Activated naive CD8-positive, alpha-beta T cell treated with anti-CD3 and anti-CD28 coated beads, Interleukin-2, amount 10 ng/mL, durations not matched to agents 7 days and 5 days (primary cell): Measurements from ENCODE around the gene TSHZ2. TPM values are rescaled to one million over a fixed set of nuclear protein-coding genes. Genes with fewer than 3 reads are reported as not detected.

Experiments used
- ATAC-seq: fragments of 150-1000 bp; cut with Tn5 transposase; one replicate; pipeline ENCODE4 v1.10.0; 2021; ENCODE audit warnings: low read depth, moderate library complexity
- POLR2A ChIA-PET: fragments of 350-600 bp; sonication (Branson Sonifier 250); formaldehyde crosslinking; loops from one replicate; lab custom pipeline; 2021; ENCODE audit warnings: antibody characterized with exemption; lab: Charles Lee
- DNase-seq: peaks from one replicate; pipeline ENCODE4 v3.0.0; 2021
- H3K27ac Mint-ChIP-seq: one replicate; pipeline ENCODE4 v1.8.0; 2022; ENCODE audit warnings: mild to moderate bottlenecking, mixed read lengths
- H3K27me3 Mint-ChIP-seq: one replicate; pipeline ENCODE4 v1.8.0; 2022; ENCODE audit warnings: mild to moderate bottlenecking, moderate library complexity, mixed read lengths
- H3K36me3 Mint-ChIP-seq: one replicate; pipeline ENCODE4 v1.8.0; 2021; ENCODE audit warnings: mild to moderate bottlenecking, mixed read lengths
- H3K4me1 Mint-ChIP-seq: one replicate; pipeline ENCODE4 v1.8.0; 2021; ENCODE audit warnings: mixed read lengths
- H3K4me3 Mint-ChIP-seq: one replicate; pipeline ENCODE4 v1.8.0; 2022; ENCODE audit warnings: mild to moderate bottlenecking, moderate library complexity, mixed read lengths
- H3K9me3 Mint-ChIP-seq: one replicate; pipeline ENCODE4 v1.8.0; 2021; ENCODE audit warnings: mixed read lengths
- total RNA-seq, 2 experiments: library from RNA; stranded (reverse); gene quantifications; one replicate each; pipeline ENCODE4 v1.2.3, GENCODE V29; 2021

The TSHZ2 gene
- total RNA-seq, 2 experiments from 2014 or later: 0.44 to 0.54 TPM

DNA sequence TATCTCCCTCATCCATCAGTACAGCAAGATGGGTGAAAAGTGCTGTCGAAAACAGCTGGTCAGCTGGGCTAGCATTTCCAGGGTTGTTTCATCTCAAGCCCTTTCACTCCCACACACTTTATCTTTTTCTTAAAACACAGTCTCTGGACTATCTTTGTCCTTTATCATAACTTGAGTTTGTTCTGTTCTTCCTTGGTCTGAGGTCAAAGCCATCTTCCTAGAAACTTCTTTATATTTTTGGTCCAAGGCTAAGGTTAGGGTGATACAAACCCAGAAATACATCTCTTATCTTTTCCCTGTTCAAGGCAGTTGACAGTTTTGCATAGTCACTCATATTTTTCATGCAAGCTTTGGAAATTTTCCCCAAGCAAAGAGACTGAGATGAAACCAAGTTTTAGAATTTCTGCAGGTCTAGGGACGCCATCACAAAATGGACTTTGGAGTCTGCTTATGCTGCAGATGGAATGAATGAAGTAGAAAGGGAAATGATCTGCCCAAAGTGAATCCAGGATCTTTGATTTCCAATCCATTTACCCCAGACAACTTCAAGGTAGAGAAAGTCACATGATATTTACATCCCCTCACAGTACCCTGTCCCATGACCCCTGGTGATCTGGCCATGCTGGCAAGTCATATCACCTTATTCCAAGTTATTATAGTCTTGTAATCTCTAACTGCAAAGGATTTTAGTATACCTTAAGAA, 324.4 kb downstream of the TSHZ2 start:
- ATAC-seq: no peak
- H3K27ac Mint-ChIP-seq: no peak overlapping the region
- H3K4me3 Mint-ChIP-seq: no peak overlapping the region
- no peaks in the 10 kb centered on the region for H3K36me3 Mint-ChIP-seq
- no peaks in the 10 kb centered on the region for H3K4me1 Mint-ChIP-seq
- POLR2A ChIA-PET: no interaction called here
- no peak for DNase-seq
- H3K27me3 Mint-ChIP-seq: peaks cover 11% of the 10 kb centered on the region
- peaks cover 2% of the 10 kb centered on the region for H3K9me3 Mint-ChIP-seq

GRCh38 chr20:53297154-53297529, 325.0 kb downstream of the TSHZ2 start:
- Mint-ChIP-seq H3K36me3 (no peaks in the 10 kb centered on the region), H3K4me3 (no peak overlapping the region), H3K9me3 (peaks cover 2% of the 10 kb centered on the region), H3K27ac (no peak overlapping the region), H3K27me3 (peaks cover 11% of the 10 kb centered on the region), H3K4me1 (no peaks in the 10 kb centered on the region)
- ATAC-seq (no peak), DNase-seq (no peak)
- POLR2A ChIA-PET: no interaction called here

- no peaks in the 10 kb centered on the region for H3K9me3 Mint-ChIP-seq
- POLR2A ChIA-PET: no interaction called here
- no peak overlapping the region for H3K27ac Mint-ChIP-seq
- no peaks in the 10 kb centered on the region for H3K4me1 Mint-ChIP-seq
- peaks cover 11% of the 10 kb centered on the region for H3K27me3 Mint-ChIP-seq
- DNase-seq: no peak
- no peak overlapping the region for H3K4me3 Mint-ChIP-seq
- no peak for ATAC-seq
- no peaks in the 10 kb centered on the region for H3K36me3 Mint-ChIP-seq
These were observed 326.1 kb downstream of the TSHZ2 start for GRCh38 chr20:53298260-53298659.

- Mint-ChIP-seq H3K9me3 (no peaks in the 10 kb centered on the region), H3K4me3 (no peak overlapping the region), H3K4me1 (no peaks in the 10 kb centered on the region), H3K27ac (no peak overlapping the region), H3K36me3 (no peaks in the 10 kb centered on the region), H3K27me3 (peaks cover 11% of the 10 kb centered on the region)
- DNase-seq: no peak
- ATAC-seq: no peak
- POLR2A ChIA-PET: interaction anchor here (1.2 kb wide), 1 partner anchor 17 kb away, joined by 3 read pairs; no protein-coding TSS in a partner anchor
These were observed 326.8 kb downstream of the TSHZ2 start for GRCh38 chr20:53298911-53299310.

GRCh38 chr20:53299831-53300230, 327.7 kb downstream of the TSHZ2 start:
- Mint-ChIP-seq H3K4me1 (no peaks in the 10 kb centered on the region), H3K9me3 (no peaks in the 10 kb centered on the region), H3K27ac (no peak overlapping the region), H3K4me3 (no peak overlapping the region), H3K36me3 (no peaks in the 10 kb centered on the region), H3K27me3 (peaks cover 7% of the 10 kb centered on the region)
- POLR2A ChIA-PET: interaction anchor here (1.2 kb wide), 1 partner anchor 16 kb away, joined by 3 read pairs; no protein-coding TSS in a partner anchor
- DNase-seq: no peak
- no peak for ATAC-seq

DNA sequence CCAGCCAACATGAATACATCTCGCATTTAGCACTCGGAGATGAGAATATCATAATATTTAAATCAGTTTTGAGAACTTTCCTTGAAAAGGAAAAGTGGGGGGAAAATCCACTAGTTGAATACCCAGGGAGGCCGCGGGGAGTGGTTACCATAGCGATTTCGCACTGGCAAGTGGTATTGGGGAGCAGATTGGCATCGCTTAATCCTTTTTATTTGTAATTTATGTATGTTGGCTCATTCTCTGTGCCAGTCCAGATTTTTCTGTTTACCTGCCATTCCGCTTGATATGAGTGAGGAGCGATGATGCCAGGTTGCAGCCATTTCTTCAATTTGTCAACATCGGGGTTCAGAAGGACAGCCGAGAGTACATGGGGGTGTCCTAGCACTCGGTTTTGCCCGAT, 329.7 kb downstream of the TSHZ2 start:
- H3K9me3 Mint-ChIP-seq: no peaks in the 10 kb centered on the region
- H3K4me3 Mint-ChIP-seq: no peak overlapping the region
- peaks cover 7% of the 10 kb centered on the region for H3K27me3 Mint-ChIP-seq
- POLR2A ChIA-PET: no interaction called here
- H3K36me3 Mint-ChIP-seq: no peaks in the 10 kb centered on the region
- ATAC-seq (no peak), DNase-seq (no peak)
- H3K27ac Mint-ChIP-seq: no peak overlapping the region
- H3K4me1 Mint-ChIP-seq: no peaks in the 10 kb centered on the region

GRCh38 chr20:53302695-53303412, 330.7 kb downstream of the TSHZ2 start:
- POLR2A ChIA-PET: no interaction called here
- ATAC-seq (no peak), DNase-seq (no peak)
- no peak overlapping the region for H3K27ac Mint-ChIP-seq
- no peaks in the 10 kb centered on the region for H3K4me1 Mint-ChIP-seq
- H3K4me3 Mint-ChIP-seq: no peak overlapping the region
- H3K27me3 Mint-ChIP-seq: peaks cover 13% of the 10 kb centered on the region
- no peaks in the 10 kb centered on the region for H3K9me3 Mint-ChIP-seq
- no peaks in the 10 kb centered on the region for H3K36me3 Mint-ChIP-seq

DNA sequence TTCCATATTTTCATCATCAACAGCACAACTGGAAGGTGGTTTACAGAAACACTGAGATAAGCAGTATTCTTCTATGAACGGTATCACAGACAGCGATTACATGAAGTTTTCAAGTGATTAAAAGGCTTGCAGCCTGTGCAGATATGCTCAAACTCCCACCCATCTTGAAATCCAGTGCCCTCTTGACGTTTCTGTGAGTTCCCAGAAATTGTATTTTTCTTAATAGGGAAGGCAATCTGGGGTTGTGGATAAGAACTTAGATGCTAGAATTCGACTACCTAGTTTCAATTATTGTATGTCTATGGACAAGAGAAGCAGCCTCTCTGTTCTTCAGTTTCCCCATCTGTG, 331.2 kb downstream of the TSHZ2 start:
- POLR2A ChIA-PET: no interaction called here
- no peaks in the 10 kb centered on the region for H3K36me3 Mint-ChIP-seq
- H3K4me1 Mint-ChIP-seq: no peaks in the 10 kb centered on the region
- no peak overlapping the region for H3K4me3 Mint-ChIP-seq
- H3K27me3 Mint-ChIP-seq: peaks cover 13% of the 10 kb centered on the region
- DNase-seq (no peak), ATAC-seq (no peak)
- H3K9me3 Mint-ChIP-seq: no peaks in the 10 kb centered on the region
- H3K27ac Mint-ChIP-seq: no peak overlapping the region

DNA sequence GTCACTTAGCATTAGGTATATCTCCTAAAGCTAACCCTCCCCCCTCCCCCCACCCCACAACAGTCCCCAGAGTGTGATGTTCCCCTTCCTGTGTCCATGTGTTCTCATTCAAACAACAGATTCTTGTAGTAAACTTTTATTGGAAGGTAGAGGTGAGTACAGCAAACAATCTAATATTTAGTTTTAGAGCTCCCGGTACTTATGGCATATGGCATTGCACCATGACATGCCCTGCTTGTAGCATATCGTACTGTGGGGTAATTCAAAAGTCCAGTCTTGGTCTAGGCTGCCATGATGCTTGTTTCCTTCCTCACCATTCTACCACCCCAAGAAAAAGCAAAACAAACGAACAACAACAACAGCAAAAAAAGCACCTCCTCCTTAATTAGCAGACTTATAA, 332.0 kb downstream of the TSHZ2 start:
- Mint-ChIP-seq H3K4me3 (no peak overlapping the region), H3K4me1 (no peaks in the 10 kb centered on the region), H3K36me3 (no peaks in the 10 kb centered on the region), H3K9me3 (no peaks in the 10 kb centered on the region), H3K27ac (no peak overlapping the region), H3K27me3 (peaks cover 13% of the 10 kb centered on the region)
- ATAC-seq (no peak), DNase-seq (no peak)
- POLR2A ChIA-PET: no interaction called here

DNA sequence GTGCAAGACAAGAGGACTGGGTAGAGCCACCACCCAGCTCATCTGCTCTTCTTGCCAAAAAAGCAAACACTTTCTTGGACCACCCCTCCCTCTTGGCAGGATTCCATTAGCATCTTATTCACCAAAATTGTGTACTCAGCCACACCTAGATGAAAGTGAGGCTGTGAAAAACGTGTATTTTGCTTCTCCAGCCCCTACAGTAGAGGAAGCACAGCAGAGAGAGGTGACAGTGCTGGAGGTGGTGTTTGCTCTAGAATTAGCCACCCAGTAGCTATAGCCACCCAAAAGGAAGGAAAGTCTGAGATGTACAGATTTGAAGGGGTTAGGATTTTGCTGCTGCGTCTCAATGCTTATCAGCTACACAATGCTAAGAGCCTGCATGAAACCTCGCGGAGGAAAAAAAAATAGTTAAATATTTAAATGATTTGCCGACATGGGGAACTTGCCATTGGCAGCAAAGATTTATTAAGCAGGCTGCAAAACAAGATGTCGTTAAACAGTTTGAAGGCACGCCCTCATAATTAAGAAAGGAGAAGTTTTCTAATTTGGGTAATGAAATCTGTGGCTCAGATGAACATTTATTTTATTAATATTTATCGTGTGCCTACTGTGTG, 334.1 kb downstream of the TSHZ2 start:
- no peak for DNase-seq
- Mint-ChIP-seq H3K4me1 (no peaks in the 10 kb centered on the region), H3K27ac (no peak overlapping the region), H3K4me3 (no peak overlapping the region), H3K9me3 (no peaks in the 10 kb centered on the region), H3K36me3 (no peaks in the 10 kb centered on the region), H3K27me3 (peaks cover 6% of the 10 kb centered on the region)
- ATAC-seq: no peak
- POLR2A ChIA-PET: no interaction called here

GRCh38 chr20:53307964-53308597, 335.9 kb downstream of the TSHZ2 start:
- no peaks in the 10 kb centered on the region for H3K9me3 Mint-ChIP-seq
- H3K4me3 Mint-ChIP-seq: no peak overlapping the region
- peaks cover 6% of the 10 kb centered on the region for H3K27me3 Mint-ChIP-seq
- no peak for ATAC-seq
- no peaks in the 10 kb centered on the region for H3K36me3 Mint-ChIP-seq
- POLR2A ChIA-PET: no interaction called here
- H3K4me1 Mint-ChIP-seq: no peaks in the 10 kb centered on the region
- no peak for DNase-seq
- H3K27ac Mint-ChIP-seq: no peak overlapping the region

GRCh38 chr20:53309515-53309914, 337.4 kb downstream of the TSHZ2 start:
- no peaks in the 10 kb centered on the region for H3K9me3 Mint-ChIP-seq
- POLR2A ChIA-PET: no interaction called here
- no peaks in the 10 kb centered on the region for H3K36me3 Mint-ChIP-seq
- peaks cover 7% of the 10 kb centered on the region for H3K27me3 Mint-ChIP-seq
- H3K4me3 Mint-ChIP-seq: no peak overlapping the region
- DNase-seq (no peak), ATAC-seq (no peak)
- no peaks in the 10 kb centered on the region for H3K4me1 Mint-ChIP-seq
- no peak overlapping the region for H3K27ac Mint-ChIP-seq

DNA sequence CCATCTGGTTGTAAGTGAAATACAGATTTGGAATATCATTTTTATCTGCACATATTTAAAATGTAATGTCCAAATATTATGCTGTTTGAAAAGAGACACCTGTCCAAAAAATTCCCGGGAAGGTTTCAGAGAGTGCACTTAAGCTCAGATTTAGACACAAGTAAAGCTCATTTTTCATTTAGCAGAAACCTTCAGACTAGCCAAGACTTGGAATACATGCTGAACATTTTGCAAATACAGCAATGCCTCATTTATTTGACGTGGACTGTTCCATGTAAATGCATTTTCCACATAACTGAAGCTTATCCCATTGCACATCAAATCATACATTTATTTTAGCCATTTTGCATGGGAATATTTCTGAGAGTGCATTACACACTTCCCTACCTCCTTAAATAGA, 340.8 kb downstream of the TSHZ2 start:
- no peaks in the 10 kb centered on the region for H3K4me1 Mint-ChIP-seq
- POLR2A ChIA-PET: no interaction called here
- peaks cover 3% of the 10 kb centered on the region for H3K27me3 Mint-ChIP-seq
- H3K9me3 Mint-ChIP-seq: no peaks in the 10 kb centered on the region
- no peak for DNase-seq
- ATAC-seq: no peak
- no peak overlapping the region for H3K4me3 Mint-ChIP-seq
- no peak overlapping the region for H3K27ac Mint-ChIP-seq
- H3K36me3 Mint-ChIP-seq: no peaks in the 10 kb centered on the region
